Measurements from ENCODE around the gene C16orf54. TPM values are rescaled to one million over a fixed set of nuclear protein-coding genes. Genes with fewer than 3 reads are reported as not detected.

C16orf54 gene
- total and polyA plus RNA-seq, 10 of the 15 experiments (the other 5 are each of a cell fraction or from before 2014, with no cell fraction given) = 2.1 to 13.3 (median 5.4) TPM

DNA sequence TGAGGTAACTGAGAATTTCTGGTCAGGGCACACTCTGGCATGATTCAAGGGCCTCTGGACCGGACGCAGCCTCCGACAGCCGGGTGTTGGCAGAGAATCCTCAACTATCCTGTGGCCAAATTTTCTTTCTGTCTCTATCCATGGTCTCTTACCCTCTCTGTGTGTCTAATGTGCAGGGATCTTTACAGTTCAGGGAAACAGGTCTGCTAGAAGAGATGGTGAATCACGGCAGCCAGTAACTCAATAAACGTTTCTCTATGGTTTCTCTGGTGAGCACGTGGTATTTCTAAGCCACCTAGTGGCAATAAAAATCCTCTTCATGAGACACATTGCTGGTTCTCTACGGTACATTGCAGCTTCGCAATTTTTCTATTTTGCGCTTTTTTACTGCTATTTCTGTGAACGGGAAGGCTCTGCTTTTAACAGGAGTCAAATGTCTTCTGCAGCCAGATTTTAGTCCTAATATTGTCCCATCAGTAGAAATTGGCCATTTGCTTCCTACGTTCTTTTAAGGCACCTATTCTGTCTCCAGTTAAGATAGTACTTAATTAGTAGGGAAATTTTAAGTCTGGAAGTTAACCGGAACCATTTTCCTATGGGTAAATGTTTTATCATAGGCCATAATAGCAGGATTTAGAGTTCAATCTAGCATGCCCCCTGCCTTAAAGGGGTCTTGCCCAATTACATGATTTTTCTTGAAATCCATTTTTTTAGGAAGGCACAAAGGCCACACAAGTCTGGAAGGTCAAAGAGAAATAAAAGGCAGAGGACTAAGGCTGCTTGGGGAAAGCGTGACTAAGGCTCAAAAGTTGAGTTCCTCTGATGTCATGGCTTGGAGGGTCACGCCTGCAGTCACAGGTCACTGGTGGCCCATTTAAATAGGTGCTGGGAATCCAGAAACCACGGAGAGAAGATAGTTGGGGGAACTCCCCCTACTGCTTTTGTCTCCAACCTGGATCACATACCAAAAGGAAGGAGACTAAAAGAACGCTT, 35.3 kb downstream of the C16orf54 start:
- H3K4me3 ChIP-seq = no peak overlapping the region
- no peak for DNase-seq (ENCODE audit: low read depth, low spot score)
- no peak overlapping the region for H2AFZ ChIP-seq (ENCODE audit: control insufficient read depth, low read depth, low read length)
- H3K79me2 ChIP-seq (ENCODE audit: control insufficient read depth, insufficient read depth, low read length) = no peaks in the 10 kb centered on the region
- H3K9me3 ChIP-seq (replicated peaks; ENCODE audit: control insufficient read depth, insufficient read depth, low read length) = no peaks in the 10 kb centered on the region; the same call in 2 of the 3 replicates
- no peaks in the 10 kb centered on the region; a peak in 1 of 4 replicates for H3K27me3 ChIP-seq (replicated peaks in 1 of 2; ENCODE audit: control insufficient read depth in 2 of 2, insufficient read depth in 2 of 2, low read length in 1 of 2)
- in situ Hi-C loops (cut with MboI) = no loop called here
- RAD21 ChIA-PET (ENCODE audit: unreplicated experiment) = interaction anchor here (0.6 to 1.3 kb wide), 5 partner anchors 10 to 107 kb away, joined by 3 to 8 read pairs (median 5); partner anchors contain the start of gene KIF22
- POLR2A ChIA-PET = no interaction called here
- no TSS peak for BruUV-seq (replicated peaks)
- no peaks in the 10 kb centered on the region for H3K36me3 ChIP-seq (ENCODE audit: control insufficient read depth in 2 of 2, insufficient read depth in 2 of 2, low read length in 1 of 2)
- no peaks in the 10 kb centered on the region for H4K20me1 ChIP-seq (ENCODE audit: control insufficient read depth, insufficient read depth)
- ATAC-seq = peak; percentile 94
- no peak overlapping the region for H3K9ac ChIP-seq (ENCODE audit: control insufficient read depth, insufficient read depth, low read length)
- SMC1A ChIA-PET (ENCODE audit: uncharacterized antibody, unreplicated experiment) = interaction anchor here (0.7 to 1.8 kb wide), 7 partner anchors 19 to 69 kb away, joined by 3 to 7 read pairs (median 6); no protein-coding TSS in a partner anchor
- CTCF ChIA-PET = interaction anchor here (0.7 to 2.8 kb wide), 15 partner anchors 8 to 74 kb away, joined by 3 to 12 read pairs (median 4); partner anchors contain the start of gene QPRT
- WGBS (ENCODE audit: insufficient coverage, insufficient replicate concordance, low lambda C conversion rate, missing lambda C conversion rate) = 38% methylated on average over 17 of the region's 17 CpGs
- no peak overlapping the region for H3K27ac ChIP-seq (ENCODE audit: control insufficient read depth, insufficient read depth)
- intact Hi-C loops (cut with micrococcal nuclease; ENCODE audit: unreplicated experiment) = no loop called here
- H3K4me2 ChIP-seq (ENCODE audit: control insufficient read depth, insufficient read depth) = no peak overlapping the region
- peak; percentile 66 for FAIRE-seq
- H3K4me1 ChIP-seq (ENCODE audit: control insufficient read depth, insufficient read depth, low read length) = peaks cover 9% of the 10 kb centered on the region
- TF ChIP-seq IKZF2 (IDR thresholded peaks at IDR 0.05) (no peak; a peak in 1 of 4 replicates), HCFC1 (IDR thresholded peaks at IDR 0.05; ENCODE audit: low read length) (no peak), SMAD5 (IDR thresholded peaks at IDR 0.05; ENCODE audit: low read depth) (no peak), SIX5 (IDR thresholded peaks at IDR 0.05; ENCODE audit: low read depth, low read length, severe bottlenecking) (no peak), YY1 (IDR thresholded peaks at IDR 0.05; ENCODE audit: low read depth, low read length) (peak; percentile 48; the same call in 1 of the 2 replicates), RBBP5 (conservative IDR thresholded peaks at IDR 0.05) (no peak), EED (IDR thresholded peaks at IDR 0.05; ENCODE audit: low read depth) (no peak), JUND (IDR thresholded peaks at IDR 0.05; ENCODE audit: low read depth, low read length) (no peak), ZNF207 (IDR thresholded peaks at IDR 0.05; ENCODE audit: borderline replicate concordance) (no peak), TBL1XR1 (IDR thresholded peaks at IDR 0.05; ENCODE audit: low read depth, low read length) (no peak), SREBF2 (IDR thresholded peaks at IDR 0.05; ENCODE audit: low read length) (no peak), E4F1 (IDR thresholded peaks at IDR 0.05; ENCODE audit: borderline replicate concordance, partially characterized antibody) (no peak), CREB1 (IDR thresholded peaks at IDR 0.05; ENCODE audit: low read depth) (0 out of 2 replicates have a peak, but pooled peaks have one; percentile 22), ZNF687 (IDR thresholded peaks at IDR 0.05) (no peak)
- TF ChIP-seq, protein P1, sequence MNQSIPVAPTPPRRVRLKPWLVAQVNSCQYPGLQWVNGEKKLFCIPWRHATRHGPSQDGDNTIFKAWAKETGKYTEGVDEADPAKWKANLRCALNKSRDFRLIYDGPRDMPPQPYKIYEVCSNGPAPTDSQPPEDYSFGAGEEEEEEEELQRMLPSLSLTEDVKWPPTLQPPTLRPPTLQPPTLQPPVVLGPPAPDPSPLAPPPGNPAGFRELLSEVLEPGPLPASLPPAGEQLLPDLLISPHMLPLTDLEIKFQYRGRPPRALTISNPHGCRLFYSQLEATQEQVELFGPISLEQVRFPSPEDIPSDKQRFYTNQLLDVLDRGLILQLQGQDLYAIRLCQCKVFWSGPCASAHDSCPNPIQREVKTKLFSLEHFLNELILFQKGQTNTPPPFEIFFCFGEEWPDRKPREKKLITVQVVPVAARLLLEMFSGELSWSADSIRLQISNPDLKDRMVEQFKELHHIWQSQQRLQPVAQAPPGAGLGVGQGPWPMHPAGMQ (IDR thresholded peaks at IDR 0.05; ENCODE audit: borderline replicate concordance) = no peak

Measured in GM12878 (cell line).